OCI-LY1 (cell line): ENCODE data around the gene PLEK.
"Not testable (repeated sequence)": the region's sequence is repeated elsewhere in the genome, so short reads cannot be mapped to it uniquely, and the experiment has no call there.

Experiments
- CTCF ChIP-seq: fragments of 200-600 bp; sonication (generic), shearing (Covaris generic); IDR thresholded peaks from 2 replicates; pipeline ENCODE4 v1.5.1; 2017; ENCODE audit warnings: mild to moderate bottlenecking, antibody characterized with exemption, low read length, moderate library complexity, mixed read lengths
- EZH2 ChIP-seq: fragments of 200-600 bp; sonication (generic), shearing (Covaris generic); IDR thresholded peaks from 2 replicates; pipeline ENCODE4 v1.8.0; 2017; ENCODE audit warnings: borderline replicate concordance, mixed run types, mild to moderate bottlenecking, antibody characterized with exemption, low read length, moderate library complexity, mixed read lengths

DNA sequence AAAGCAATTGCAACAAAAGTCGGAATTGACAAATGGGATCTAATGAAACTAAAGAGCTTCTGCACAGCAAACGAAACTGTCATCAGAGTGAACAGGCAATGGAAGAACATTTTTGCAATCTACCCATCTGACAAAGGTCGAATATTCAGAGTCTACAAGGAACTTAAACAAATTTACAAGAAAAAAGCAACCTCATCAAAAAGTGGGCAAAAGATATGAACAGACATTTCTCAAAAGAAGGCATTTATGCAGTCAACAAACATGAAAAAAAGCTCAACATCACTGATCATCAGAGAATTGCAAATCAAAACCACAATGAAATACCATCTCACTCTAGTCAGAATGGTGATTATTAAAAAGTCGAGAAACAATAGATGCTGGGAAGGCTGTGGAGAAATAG, 16.0 kb upstream of the PLEK start:
- TF ChIP-seq CTCF, EZH2: not testable (repeated sequence)
